ENCODE results near the gene ZBED3. TPM values are rescaled to one million over a fixed set of nuclear protein-coding genes. Genes with fewer than 3 reads are reported as not detected.

Gene ZBED3
- total RNA-seq, 2 experiments from 2014 or later = 1.9 to 3.3 TPM

GRCh38 chr5:77029376-77029885 lies 57.7 kb downstream of the ZBED3 start:
- Mint-ChIP-seq H3K4me3 (peak overlapping the region; percentile 91), H3K36me3 (ENCODE audit: low read depth) (peaks cover 11% of the 10 kb centered on the region), H3K27me3 (ENCODE audit: low read depth) (no peaks in the 10 kb centered on the region), H3K9me3 (peaks cover 13% of the 10 kb centered on the region), H3K4me1 (ENCODE audit: low read depth) (peaks cover 23% of the 10 kb centered on the region), H3K27ac (no peak overlapping the region)
- CTCF ChIA-PET = interaction anchor here (0.6 to 1.7 kb wide), 2 partner anchors 384 to 462 kb away, joined by 4 to 5 read pairs; partner anchors contain the start of gene WDR41
- DNase-seq = no peak
- intact Hi-C loops (cut with micrococcal nuclease) = no loop called here

DNA sequence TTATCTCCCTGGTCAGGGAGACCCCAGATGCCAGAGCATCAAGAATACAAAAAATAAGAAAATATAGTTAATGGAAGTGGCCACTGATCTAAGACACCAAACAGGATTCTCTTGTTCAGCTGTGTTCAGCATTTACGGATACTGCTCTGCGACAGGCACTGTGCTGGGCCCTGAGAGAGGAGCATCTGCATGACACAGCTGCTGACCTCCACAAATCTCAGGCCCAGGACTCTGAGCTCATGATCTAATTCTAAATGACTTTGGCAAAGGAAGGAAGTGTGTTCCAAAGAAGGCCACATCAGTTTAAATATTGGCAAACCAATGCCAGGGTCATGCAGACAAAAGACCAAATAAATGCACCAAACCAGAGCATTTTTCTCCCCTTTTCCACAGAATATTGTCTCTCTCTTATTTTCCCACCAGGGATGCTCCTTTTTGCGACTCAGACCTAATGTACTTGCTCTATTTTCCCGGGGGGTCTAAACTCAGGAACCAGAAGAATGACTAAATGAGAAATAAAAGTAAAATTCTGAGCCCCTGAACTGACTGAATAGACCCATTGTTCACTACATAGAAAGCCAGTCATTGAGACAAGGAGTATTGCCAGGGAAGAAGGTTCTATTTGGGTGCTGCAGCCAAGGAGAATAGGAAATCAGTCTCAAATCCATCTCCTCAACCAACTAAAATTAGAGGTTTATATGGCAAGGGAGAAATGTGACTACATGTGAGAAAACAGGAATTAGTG lies 58.3 kb downstream of the ZBED3 start:
- H3K27ac Mint-ChIP-seq = no peak overlapping the region
- H3K4me1 Mint-ChIP-seq (ENCODE audit: low read depth) = peaks cover 23% of the 10 kb centered on the region

DNA sequence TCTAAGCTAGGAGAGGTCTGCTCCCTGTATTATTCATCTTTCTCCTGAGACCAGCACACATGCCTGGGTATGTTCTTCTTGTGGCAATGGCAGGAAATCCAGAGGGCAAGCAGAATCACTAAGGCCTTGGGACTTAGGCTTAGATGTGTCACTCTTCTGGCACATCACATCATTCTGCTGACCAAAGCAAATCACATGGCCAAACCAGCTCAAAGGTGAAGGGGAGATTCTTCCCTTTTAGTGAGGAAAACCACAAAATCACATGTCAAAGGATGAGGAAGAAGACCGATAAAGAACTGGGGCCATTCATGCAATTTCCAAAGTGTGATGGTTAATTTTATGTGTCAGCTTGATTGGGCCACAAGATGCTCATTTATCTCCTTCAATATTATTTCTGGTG lies 62.6 kb downstream of the ZBED3 start:
- H3K27ac Mint-ChIP-seq = no peak overlapping the region
- H3K27me3 Mint-ChIP-seq (ENCODE audit: low read depth) = peaks cover 16% of the 10 kb centered on the region
- no peaks in the 10 kb centered on the region for H3K4me1 Mint-ChIP-seq (ENCODE audit: low read depth)
- H3K9me3 Mint-ChIP-seq = peaks cover 13% of the 10 kb centered on the region
- intact Hi-C loops (cut with micrococcal nuclease) = no loop called here
- H3K4me3 Mint-ChIP-seq = no peak overlapping the region
- CTCF ChIA-PET = interaction anchor here (0.9 kb wide), 1 partner anchor 8 kb away, joined by 3 read pairs; no protein-coding TSS in a partner anchor
- H3K36me3 Mint-ChIP-seq (ENCODE audit: low read depth) = peaks cover 9% of the 10 kb centered on the region
- no peak for DNase-seq

More for the DNA sequence above, 58.3 kb downstream of the ZBED3 start:
- no peak for DNase-seq
- CTCF ChIA-PET = no interaction called here
- H3K4me3 Mint-ChIP-seq = peak overlapping the region; percentile 91
- H3K36me3 Mint-ChIP-seq (ENCODE audit: low read depth) = peaks cover 11% of the 10 kb centered on the region
- no peaks in the 10 kb centered on the region for H3K27me3 Mint-ChIP-seq (ENCODE audit: low read depth)
- intact Hi-C loops (cut with micrococcal nuclease) = no loop called here
- peaks cover 13% of the 10 kb centered on the region for H3K9me3 Mint-ChIP-seq

DNA sequence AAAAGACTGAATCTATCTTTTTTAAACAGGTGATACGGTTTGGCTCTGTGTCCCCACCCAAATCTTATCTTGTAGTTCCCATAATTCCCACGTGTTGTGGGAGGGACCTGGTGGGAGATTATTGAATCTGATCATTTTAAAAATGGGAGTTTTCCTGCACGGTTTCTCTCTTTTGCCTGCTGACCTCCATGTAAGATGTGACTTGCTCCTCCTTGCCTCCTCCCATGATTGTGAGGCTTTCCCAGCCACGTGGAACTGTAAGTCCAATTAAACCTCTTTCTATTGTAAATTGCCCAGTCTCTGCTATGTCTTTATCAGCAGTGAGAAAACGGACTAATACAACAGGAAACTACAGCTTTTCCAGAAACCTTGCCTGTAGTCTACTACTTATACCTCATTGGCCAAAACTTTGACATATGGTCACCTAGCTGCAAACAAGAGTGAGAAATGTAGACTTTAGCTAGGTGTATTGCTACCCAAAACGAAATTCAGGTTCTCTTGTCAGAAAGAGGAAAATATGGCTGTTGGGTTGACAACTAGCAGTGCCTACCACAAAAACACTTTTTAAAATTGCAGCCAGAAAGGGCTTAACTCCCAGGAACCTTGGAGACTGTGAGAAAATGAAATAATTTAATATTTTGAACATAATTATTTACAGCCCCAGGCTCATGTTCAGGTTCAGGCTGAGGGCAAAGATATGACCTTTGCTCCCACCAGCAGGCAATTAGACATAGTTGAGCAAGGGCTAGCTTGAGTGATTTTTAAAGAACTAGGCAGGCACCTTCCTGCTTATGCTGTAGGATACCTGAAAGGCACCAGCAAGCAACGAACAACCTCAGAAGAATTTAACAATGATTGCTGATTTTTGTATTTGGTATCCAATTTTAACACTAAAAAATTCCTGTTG lies 64.3 kb downstream of the ZBED3 start:
- CTCF ChIA-PET = no interaction called here
- H3K36me3 Mint-ChIP-seq (ENCODE audit: low read depth) = no peaks in the 10 kb centered on the region
- no peaks in the 10 kb centered on the region for H3K4me1 Mint-ChIP-seq (ENCODE audit: low read depth)
- peaks cover 21% of the 10 kb centered on the region for H3K27me3 Mint-ChIP-seq (ENCODE audit: low read depth)
- intact Hi-C loops (cut with micrococcal nuclease) = no loop called here
- no peak overlapping the region for H3K27ac Mint-ChIP-seq
- H3K4me3 Mint-ChIP-seq = no peak overlapping the region
- DNase-seq = no peak
- H3K9me3 Mint-ChIP-seq = no peaks in the 10 kb centered on the region

Other genes with a start within 250 kb of the ZBED3 start
- gene S100Z, start 237.3 kb downstream of the ZBED3 start, total RNA-seq = 1 to 10 TPM in 1 of 2 experiments, under 1 TPM in 1; 0.81 to 1.1 TPM
- under 1 TPM in 1 of 2 experiments, not detected in 1; 0.38 TPM for gene CRHBP, start 134.2 kb downstream of the ZBED3 start, total RNA-seq
- gene AGGF1, start 56.9 kb downstream of the ZBED3 start, total RNA-seq = 10 to 100 TPM; 20.3 to 23.0 TPM
- gene PDE8B, start 123.4 kb upstream of the ZBED3 start, total RNA-seq = under 1 TPM in 1 of 2 experiments, not detected in 1; 0.14 TPM